Testis (tissue), 3 donors: ENCODE data around the gene PCLO. TPM values are rescaled to one million over a fixed set of nuclear protein-coding genes. Genes with fewer than 3 reads are reported as not detected.

Source experiments
- DNase-seq: peaks from one replicate; pipeline ENCODE4 v3.0.0-alpha.2; 2019
- H3K27ac ChIP-seq, 2 donors: fragments of 200-600 bp; sonication (generic); one replicate each; pipeline ENCODE4 v1.5.1; 2019
- H3K27me3 ChIP-seq: fragments of 200-600 bp; sonication (generic); one replicate; pipeline ENCODE4 v1.5.1; 2019
- H3K36me3 ChIP-seq: fragments of 200-600 bp; sonication (generic); one replicate; pipeline ENCODE4 v1.5.1; 2017; ENCODE audit warnings: low read depth; ENCODE audit errors: missing control alignments
- H3K4me1 ChIP-seq: fragments of 200-600 bp; sonication (generic); one replicate; pipeline ENCODE4 v1.5.1; 2019
- H3K4me3 ChIP-seq, 2 donors: fragments of 200-600 bp; sonication (generic); one replicate each; pipeline ENCODE4 v1.5.1; 2017 to 2019
- H3K9me3 ChIP-seq: fragments of 200-600 bp; sonication (generic); one replicate; pipeline ENCODE4 v1.5.1; 2017
- POLR2A ChIP-seq: fragments of 450-650 bp; IDR thresholded peaks from one replicate; pipeline ENCODE4 v1.6.1; 2017; ENCODE audit warnings: antibody characterized with exemption, mild to moderate bottlenecking, moderate library complexity
- WGBS, 2 donors: methylation state at CpG; one replicate each; pipeline ENCODE4 v1.1.5; 2018; 5-methylcytosine and 5-hydroxymethylcytosine counted together
- intact Hi-C: fragments of 100-400 bp; cut with DNase I; formaldehyde crosslinking; loops from one replicate; pipeline ENCODE4 v1.15.1; 2023; ENCODE audit warnings: low total_unique reads
- polyA plus RNA-seq: library from polyadenylated mRNA; stranded (reverse); fragments of 350-450 nt; fragmentation: Illumina TruSeq; extraction: RNeasy Lipid Tissue Mini Kit (QIAGEN cat#74804); gene quantifications from one replicate; pipeline ENCODE4 v1.2.3, GENCODE V29; 2014; ENCODE audit warnings: low read depth, low replicate concordance; ENCODE audit not compliant: insufficient read depth
- total RNA-seq, 2 donors: library from RNA; depleted of rRNA; stranded (reverse); fragments of >200 nt; gene quantifications; one replicate each; pipeline ENCODE4 v1.2.3, GENCODE V29; 2016
- TF ChIP-seq, protein P1 (sequence below), 3 experiments: fragments of 450-650 bp in 2 of 3; fragments of 200-600 bp in 1 of 3; sonication (generic) in 1 of 3; IDR thresholded peaks; one replicate each; pipeline ENCODE4 v1.5.1; 2016 to 2019; ENCODE audit warnings: antibody characterized with exemption in 3 of 3, mild to moderate bottlenecking in 2 of 3, moderate library complexity in 1 of 3

Gene PCLO
- total and polyA plus RNA-seq, 3 donors from 2014 or later: 6.4 to 29.4 (median 20.4) TPM

DNA sequence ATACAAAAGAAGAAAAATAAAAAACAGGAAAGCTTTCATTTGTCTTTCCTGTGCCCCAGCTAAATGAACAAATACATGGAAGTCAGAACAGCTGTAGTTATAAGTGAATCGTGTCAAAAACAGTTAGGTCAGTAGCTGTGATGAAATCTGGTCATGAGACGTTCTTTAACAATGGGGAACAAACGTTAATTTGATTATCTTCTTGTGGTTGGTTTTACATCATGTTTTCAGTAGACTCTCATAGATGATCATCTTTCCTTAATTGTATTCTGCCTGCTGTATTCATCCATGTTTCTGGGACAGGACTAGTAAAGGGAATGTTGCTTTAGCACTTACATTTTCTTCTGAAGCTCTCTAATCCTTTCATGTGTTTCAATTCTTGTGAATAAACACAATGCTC lies 97.0 kb downstream of the PCLO start:
- TF ChIP-seq POLR2A: no peak
- TF ChIP-seq, protein P1, sequence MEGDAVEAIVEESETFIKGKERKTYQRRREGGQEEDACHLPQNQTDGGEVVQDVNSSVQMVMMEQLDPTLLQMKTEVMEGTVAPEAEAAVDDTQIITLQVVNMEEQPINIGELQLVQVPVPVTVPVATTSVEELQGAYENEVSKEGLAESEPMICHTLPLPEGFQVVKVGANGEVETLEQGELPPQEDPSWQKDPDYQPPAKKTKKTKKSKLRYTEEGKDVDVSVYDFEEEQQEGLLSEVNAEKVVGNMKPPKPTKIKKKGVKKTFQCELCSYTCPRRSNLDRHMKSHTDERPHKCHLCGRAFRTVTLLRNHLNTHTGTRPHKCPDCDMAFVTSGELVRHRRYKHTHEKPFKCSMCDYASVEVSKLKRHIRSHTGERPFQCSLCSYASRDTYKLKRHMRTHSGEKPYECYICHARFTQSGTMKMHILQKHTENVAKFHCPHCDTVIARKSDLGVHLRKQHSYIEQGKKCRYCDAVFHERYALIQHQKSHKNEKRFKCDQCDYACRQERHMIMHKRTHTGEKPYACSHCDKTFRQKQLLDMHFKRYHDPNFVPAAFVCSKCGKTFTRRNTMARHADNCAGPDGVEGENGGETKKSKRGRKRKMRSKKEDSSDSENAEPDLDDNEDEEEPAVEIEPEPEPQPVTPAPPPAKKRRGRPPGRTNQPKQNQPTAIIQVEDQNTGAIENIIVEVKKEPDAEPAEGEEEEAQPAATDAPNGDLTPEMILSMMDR (IDR thresholded peaks at IDR 0.05): no peak
- Histone ChIP-seq H3K4me1 (no peaks in the 10 kb centered on the region), H3K36me3 (no peaks in the 10 kb centered on the region), H3K27me3 (no peaks in the 10 kb centered on the region), H3K4me3 (no peak overlapping the region), H3K27ac (no peak overlapping the region), H3K9me3 (no peaks in the 10 kb centered on the region)
- intact Hi-C loops: no loop called here
- WGBS, 2 donors: 41 to 50% methylated on average over 3 of the region's 3 CpGs
- no peak for DNase-seq

DNA sequence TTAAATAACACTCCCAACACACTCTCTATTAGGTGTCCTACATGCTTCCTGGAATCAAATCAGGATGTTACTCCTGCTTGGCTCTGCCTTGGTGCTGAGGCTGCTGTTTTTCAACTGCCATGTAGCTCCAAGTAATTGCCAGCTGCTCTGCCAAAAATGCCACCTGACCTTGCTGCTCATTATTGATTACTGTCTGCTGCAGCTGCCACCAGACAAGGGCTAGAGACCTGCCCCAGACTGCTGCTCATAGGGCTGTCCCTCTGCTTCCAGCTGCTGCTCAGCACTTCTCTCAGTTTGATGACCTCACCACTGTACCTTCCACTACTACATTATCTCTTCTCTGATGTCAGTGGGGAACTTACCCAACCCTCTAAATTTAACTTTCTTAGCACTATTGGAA lies 102.5 kb downstream of the PCLO start:
- H3K4me3 ChIP-seq: no peak overlapping the region
- peaks cover 3% of the 10 kb centered on the region for H3K4me1 ChIP-seq
- no peaks in the 10 kb centered on the region for H3K36me3 ChIP-seq
- H3K9me3 ChIP-seq: no peaks in the 10 kb centered on the region
- no peaks in the 10 kb centered on the region for H3K27me3 ChIP-seq
- no peak overlapping the region for H3K27ac ChIP-seq
- intact Hi-C loops: no loop called here
- TF ChIP-seq, protein P1 (IDR thresholded peaks at IDR 0.05): no peak
- no peak for TF ChIP-seq POLR2A
- DNase-seq: peak; percentile 14

DNA sequence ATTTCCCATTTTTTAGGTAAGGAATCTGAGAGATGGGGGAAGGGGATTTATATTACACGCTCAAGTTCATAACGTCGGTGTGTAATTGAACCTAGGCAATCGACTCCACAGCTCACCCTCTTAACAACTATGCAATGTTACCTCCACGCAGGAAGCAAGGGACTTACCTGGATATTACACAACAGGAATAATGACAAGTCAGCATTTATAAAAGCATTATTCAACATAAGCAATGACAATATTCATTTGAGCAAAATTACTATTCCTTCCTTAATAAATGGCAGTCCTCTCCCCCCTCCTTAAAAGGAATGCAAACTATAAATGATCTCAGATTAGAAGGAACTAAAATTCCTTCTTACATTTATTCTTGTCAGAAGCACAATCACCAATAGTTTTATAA lies 104.0 kb downstream of the PCLO start:
- Histone ChIP-seq H3K27me3 (no peaks in the 10 kb centered on the region), H3K27ac (no peak overlapping the region), H3K9me3 (no peaks in the 10 kb centered on the region), H3K4me3 (no peak overlapping the region), H3K36me3 (no peaks in the 10 kb centered on the region), H3K4me1 (peaks cover 3% of the 10 kb centered on the region)
- TF ChIP-seq, protein P1 (IDR thresholded peaks at IDR 0.05): no peak
- TF ChIP-seq POLR2A: no peak
- 74 to 75% methylated on average over 5 of the region's 5 CpGs for WGBS, 2 donors
- DNase-seq: no peak
- intact Hi-C loops: no loop called here

GRCh38 chr7:83055197-83055596 lies 107.5 kb downstream of the PCLO start:
- TF ChIP-seq, protein P1 (IDR thresholded peaks at IDR 0.05): no peak
- TF ChIP-seq POLR2A: no peak
- Histone ChIP-seq H3K36me3 (no peaks in the 10 kb centered on the region), H3K27me3 (no peaks in the 10 kb centered on the region), H3K4me3 (no peak overlapping the region), H3K27ac (no peak overlapping the region), H3K4me1 (no peaks in the 10 kb centered on the region), H3K9me3 (no peaks in the 10 kb centered on the region)
- WGBS, 2 donors: 84 to 89% methylated on average over 2 of the region's 2 CpGs
- no peak for DNase-seq
- intact Hi-C loops: no loop called here

- no peak for TF ChIP-seq POLR2A
- TF ChIP-seq, protein P1 (IDR thresholded peaks at IDR 0.05): no peak
- H3K9me3 ChIP-seq: no peaks in the 10 kb centered on the region
- H3K27me3 ChIP-seq: no peaks in the 10 kb centered on the region
- 61 to 85% methylated on average over 1 of the region's 1 CpG for WGBS, 2 donors
- intact Hi-C loops: no loop called here
- H3K27ac ChIP-seq: no peak overlapping the region
- H3K4me1 ChIP-seq: no peaks in the 10 kb centered on the region
- no peak overlapping the region for H3K4me3 ChIP-seq
- DNase-seq: no peak
- no peaks in the 10 kb centered on the region for H3K36me3 ChIP-seq
These were observed 108.2 kb downstream of the PCLO start for GRCh38 chr7:83054472-83054871.
